K562 (cell line): ENCODE measurements around the gene GPR26.

Experiments used
- ATF7 ChIP-seq: fragments of 450-650 bp; IDR thresholded peaks from 2 replicates; pipeline ENCODE4 v1.7.1; 2014; ENCODE audit warnings: mild to moderate bottlenecking, moderate library complexity
- CEBPB ChIP-seq: fragments of 450-650 bp; IDR thresholded peaks from 2 replicates; pipeline ENCODE4 v1.6.1; 2016; ENCODE audit warnings: missing genetic modification characterization, missing compliant biosample characterization
- CHD1 ChIP-seq: fragments of 200-600 bp; sonication (generic); IDR thresholded peaks from one replicate; pipeline ENCODE4 v1.6.1; 2012; ENCODE audit warnings: mild to moderate bottlenecking, moderate library complexity, low read length, inconsistent platforms
- CTCF ChIP-seq, 3 experiments: IDR thresholded peaks in 2 of 3; conservative IDR thresholded peaks in 1 of 3; 2 replicates each; pipeline ENCODE4 v1.5.1; 2011 to 2012; ENCODE audit warnings: low read length in 3 of 3, mild to moderate bottlenecking in 3 of 3, control low read depth in 2 of 3, improper control_type of control experiment in 1 of 3, inconsistent platforms in 1 of 3, low read depth in 1 of 3, mixed read lengths in 1 of 3, moderate library complexity in 1 of 3; ENCODE audit not compliant: insufficient read depth in 2 of 3
- FOXA1 ChIP-seq: fragments of 450-650 bp; IDR thresholded peaks from 2 replicates; pipeline ENCODE4 v1.6.1; 2016; ENCODE audit warnings: mild to moderate bottlenecking, borderline replicate concordance
- IRF9 ChIP-seq: fragments of 450-650 bp; IDR thresholded peaks from 2 replicates; pipeline ENCODE4 v1.6.1; 2016; ENCODE audit warnings: missing biosample characterization, missing genetic modification characterization
- MTA1 ChIP-seq: fragments of 450-650 bp; IDR thresholded peaks from 2 replicates; pipeline ENCODE4 v1.6.1; 2017; ENCODE audit warnings: borderline replicate concordance
- MYBL2 ChIP-seq, 2 experiments: fragments of 450-650 bp in 1 of 2; sonication (generic) in 1 of 2; formaldehyde crosslinking in 1 of 2; IDR thresholded peaks; 2 replicates each; pipeline versions ENCODE4 v1.6.1 to v1.8.1; 2017 to 2022; ENCODE audit warnings: borderline replicate concordance in 1 of 2, inconsistent platforms in 1 of 2, low read depth in 1 of 2, mild to moderate bottlenecking in 1 of 2, missing genetic modification reagents in 1 of 2, moderate library complexity in 1 of 2
- NRF1 ChIP-seq, 2 experiments: fragments of 450-650 bp; IDR thresholded peaks in 1 of 2; conservative IDR thresholded peaks in 1 of 2; 2 replicates each; pipeline ENCODE4 v1.6.1; 2014; ENCODE audit warnings: mild to moderate bottlenecking in 2 of 2
- RAD21 ChIP-seq, 2 experiments: fragments of 250-450 bp in 1 of 2; fragments of 450-650 bp in 1 of 2; sonication (Bioruptor Pico) in 1 of 2; formaldehyde crosslinking in 1 of 2; IDR thresholded peaks in 1 of 2; conservative IDR thresholded peaks in 1 of 2; 2 replicates each; pipeline versions ENCODE4 v1.4.0 to v1.8.0; 2020 to 2022; ENCODE audit warnings: mild to moderate bottlenecking in 2 of 2, moderate library complexity in 1 of 2
- USF2 ChIP-seq: sonication (generic); formaldehyde crosslinking; IDR thresholded peaks from 2 replicates; pipeline ENCODE4 v1.5.0; 2020; ENCODE audit warnings: missing genetic modification reagents

GRCh38 chr10:123622381-123622780 is 43.8 kb upstream of the GPR26 start:
- TF ChIP-seq MTA1 (no peak), IRF9 (tag) (no peak), RAD21 (CRISPR knock-in tag; conservative IDR thresholded peaks at IDR 0.05 in 1 of 2, IDR thresholded peaks at IDR 0.05 in 1 of 2) (no peak), CEBPB (tag) (no peak), CTCF (IDR thresholded peaks at IDR 0.05 in 2 of 3, conservative IDR thresholded peaks at IDR 0.05 in 1 of 3; ENCODE audit: insufficient read depth in 2 of 3, low read depth in 1 of 3, low read length in 3 of 3) (no peak), MYBL2 (IDR thresholded peaks at IDR 0.05; ENCODE audit: low read depth) (no peak), MYBL2 (CRISPR knock-in tag; IDR thresholded peaks at IDR 0.05; ENCODE audit: borderline replicate concordance) (no peak), CHD1 (no peak), FOXA1 (no peak), ATF7 (no peak), USF2 (no peak), NRF1 (conservative IDR thresholded peaks at IDR 0.05 in 1 of 2, IDR thresholded peaks at IDR 0.05 in 1 of 2) (no peak)
